ENCODE results near the gene DIPK1A.
"Not testable (repeated sequence)": the region's sequence is repeated elsewhere in the genome, so short reads cannot be mapped to it uniquely, and the experiment has no call there.

DIPK1A gene

GRCh38 chr1:92974112-92974511 is 12.8 kb upstream of the DIPK1A start:
- H3K27me3 ChIP-seq (ENCODE audit: control insufficient read depth in 1 of 2, insufficient read depth in 2 of 2, low read length in 2 of 2); H3K9ac ChIP-seq (ENCODE audit: low read length); H3K36me3 ChIP-seq (ENCODE audit: insufficient read depth, low read length); H3K4me1 ChIP-seq (ENCODE audit: insufficient read depth, low read length); H3K27ac ChIP-seq (ENCODE audit: low read depth, low read length); H3K9me3 ChIP-seq (ENCODE audit: low read length); H3K4me3 ChIP-seq (ENCODE audit: low read depth in 1 of 2, low read length in 2 of 2): not testable (repeated sequence)

GRCh38 chr1:92973203-92973897 is 12.1 kb upstream of the DIPK1A start:
- Histone ChIP-seq H3K27ac (ENCODE audit: low read depth, low read length) (no peak overlapping the region), H3K4me1 (ENCODE audit: insufficient read depth, low read length) (peaks cover 3% of the 10 kb centered on the region)

DNA sequence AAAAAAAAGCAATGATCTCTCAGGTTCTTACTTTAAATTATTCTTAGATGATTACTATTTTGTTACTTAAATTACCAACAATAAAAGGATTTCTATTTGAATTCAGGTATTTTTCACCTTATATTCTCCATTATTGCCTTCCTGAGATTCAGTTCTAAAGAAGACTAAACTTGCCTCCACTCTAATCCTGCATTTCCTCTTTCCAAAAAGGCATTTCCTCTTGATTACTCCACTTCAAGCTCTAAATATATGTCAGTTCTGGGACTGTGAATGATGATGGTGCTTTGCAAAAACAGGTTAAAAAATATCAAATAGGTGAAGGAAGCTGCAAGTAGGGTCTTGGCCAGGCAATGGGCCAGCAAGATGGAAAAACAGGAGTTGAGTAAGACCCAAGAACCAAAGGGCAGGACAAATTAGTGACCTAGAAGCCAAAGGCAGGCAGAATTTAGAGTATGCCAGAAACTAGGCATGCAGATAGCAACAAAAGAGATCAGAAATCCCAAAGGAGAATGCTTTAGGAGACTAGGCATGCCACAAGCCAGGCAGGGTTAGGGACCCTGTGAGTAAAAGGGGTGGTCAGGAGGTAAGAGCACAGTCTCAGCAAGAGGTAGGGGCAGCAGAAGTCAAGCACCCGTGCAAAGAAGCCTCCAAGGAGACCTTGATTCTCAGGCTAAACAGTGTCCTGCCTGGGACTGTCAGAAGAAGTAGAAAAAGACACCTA is 11.3 kb upstream of the DIPK1A start:
- Histone ChIP-seq H3K4me1 (ENCODE audit: insufficient read depth, low read length) (peaks cover 3% of the 10 kb centered on the region), H3K9ac (ENCODE audit: low read length) (no peak overlapping the region), H3K9me3 (ENCODE audit: low read length) (no peaks in the 10 kb centered on the region), H3K36me3 (ENCODE audit: insufficient read depth, low read length) (no peaks in the 10 kb centered on the region), H3K4me3 (ENCODE audit: low read depth in 1 of 2, low read length in 2 of 2) (no peak overlapping the region), H3K27me3 (ENCODE audit: control insufficient read depth in 1 of 2, insufficient read depth in 2 of 2, low read length in 2 of 2) (no peaks in the 10 kb centered on the region), H3K27ac (ENCODE audit: low read depth, low read length) (no peak overlapping the region)

More at GRCh38 chr1:92973203-92973897, 12.1 kb upstream of the DIPK1A start:
- no peaks in the 10 kb centered on the region for H3K36me3 ChIP-seq (ENCODE audit: insufficient read depth, low read length)
- H3K9me3 ChIP-seq (ENCODE audit: low read length) = no peaks in the 10 kb centered on the region
- no peak overlapping the region for H3K4me3 ChIP-seq (ENCODE audit: low read depth in 1 of 2, low read length in 2 of 2)
- no peaks in the 10 kb centered on the region for H3K27me3 ChIP-seq (ENCODE audit: control insufficient read depth in 1 of 2, insufficient read depth in 2 of 2, low read length in 2 of 2)
- no peak overlapping the region for H3K9ac ChIP-seq (ENCODE audit: low read length)

GRCh38 chr1:92971932-92972331 is 10.7 kb upstream of the DIPK1A start:
- not testable (repeated sequence) for H3K9me3 ChIP-seq (ENCODE audit: low read length); H3K36me3 ChIP-seq (ENCODE audit: insufficient read depth, low read length); H3K27ac ChIP-seq (ENCODE audit: low read depth, low read length); H3K9ac ChIP-seq (ENCODE audit: low read length); H3K27me3 ChIP-seq (ENCODE audit: control insufficient read depth in 1 of 2, insufficient read depth in 2 of 2, low read length in 2 of 2); H3K4me3 ChIP-seq (ENCODE audit: low read depth in 1 of 2, low read length in 2 of 2); H3K4me1 ChIP-seq (ENCODE audit: insufficient read depth, low read length)

GRCh38 chr1:92970990-92971689 is 9.9 kb upstream of the DIPK1A start:
- Histone ChIP-seq H3K9ac (ENCODE audit: low read length) (no peak overlapping the region), H3K4me1 (ENCODE audit: insufficient read depth, low read length) (peaks cover 3% of the 10 kb centered on the region), H3K4me3 (ENCODE audit: low read depth in 1 of 2, low read length in 2 of 2) (no peak overlapping the region), H3K27me3 (ENCODE audit: control insufficient read depth in 1 of 2, insufficient read depth in 2 of 2, low read length in 2 of 2) (no peaks in the 10 kb centered on the region), H3K9me3 (ENCODE audit: low read length) (no peaks in the 10 kb centered on the region), H3K36me3 (ENCODE audit: insufficient read depth, low read length) (no peaks in the 10 kb centered on the region), H3K27ac (ENCODE audit: low read depth, low read length) (no peak overlapping the region)

GRCh38 chr1:92969517-92969916 is 8.3 kb upstream of the DIPK1A start:
- Histone ChIP-seq H3K27ac (ENCODE audit: low read depth, low read length) (no peak overlapping the region), H3K9ac (ENCODE audit: low read length) (no peak overlapping the region), H3K36me3 (ENCODE audit: insufficient read depth, low read length) (no peaks in the 10 kb centered on the region), H3K4me3 (ENCODE audit: low read depth in 1 of 2, low read length in 2 of 2) (no peak overlapping the region), H3K27me3 (ENCODE audit: control insufficient read depth in 1 of 2, insufficient read depth in 2 of 2, low read length in 2 of 2) (no peaks in the 10 kb centered on the region), H3K9me3 (ENCODE audit: low read length) (no peaks in the 10 kb centered on the region), H3K4me1 (ENCODE audit: insufficient read depth, low read length) (peaks cover 3% of the 10 kb centered on the region)

DNA sequence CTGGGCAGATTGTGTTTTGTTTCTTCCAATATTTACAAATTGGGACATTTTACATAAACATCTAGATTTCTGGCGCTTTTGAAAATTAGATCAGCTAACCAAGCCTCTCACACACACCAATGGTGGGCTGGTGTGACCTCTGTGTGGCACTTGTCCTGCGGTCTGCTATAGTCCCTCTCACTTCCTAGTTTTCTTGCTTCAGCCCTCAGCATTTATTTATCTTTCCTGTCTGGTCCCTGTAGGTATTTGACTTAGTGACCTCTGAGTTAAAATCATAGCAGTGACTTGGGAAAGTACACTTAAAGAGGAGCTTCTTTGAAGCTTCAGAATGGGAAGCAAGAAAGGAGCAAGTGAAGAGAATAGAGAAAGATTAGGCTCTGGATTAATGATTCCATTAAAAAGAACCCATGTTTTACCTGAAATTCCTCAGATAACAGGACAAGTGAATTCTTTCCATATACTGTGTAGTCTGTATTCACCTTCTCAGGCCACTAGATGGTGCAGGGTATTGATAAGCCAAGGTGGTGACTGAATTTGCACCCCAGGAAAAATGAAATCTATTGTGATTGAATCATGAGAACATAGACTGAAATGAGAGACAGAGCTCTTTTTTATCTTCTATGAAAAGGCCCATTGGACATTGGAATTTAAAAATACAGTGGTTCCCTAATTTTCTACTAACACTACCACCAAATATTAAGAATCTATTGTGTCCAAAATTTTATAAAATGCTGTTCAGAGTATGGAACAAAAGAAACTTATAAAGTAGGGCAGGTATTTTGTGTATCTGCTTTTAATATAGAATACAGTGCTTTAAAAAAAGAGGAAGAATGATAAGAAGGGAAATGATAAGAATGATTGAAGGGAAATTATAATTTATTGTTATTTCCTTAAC is 7.1 kb upstream of the DIPK1A start:
- Histone ChIP-seq H3K9me3 (ENCODE audit: low read length) (no peaks in the 10 kb centered on the region), H3K4me1 (ENCODE audit: insufficient read depth, low read length) (peaks cover 3% of the 10 kb centered on the region), H3K27me3 (ENCODE audit: control insufficient read depth in 1 of 2, insufficient read depth in 2 of 2, low read length in 2 of 2) (no peaks in the 10 kb centered on the region), H3K9ac (ENCODE audit: low read length) (no peak overlapping the region), H3K27ac (ENCODE audit: low read depth, low read length) (no peak overlapping the region), H3K36me3 (ENCODE audit: insufficient read depth, low read length) (no peaks in the 10 kb centered on the region), H3K4me3 (ENCODE audit: low read depth in 1 of 2, low read length in 2 of 2) (no peak overlapping the region)

DNA sequence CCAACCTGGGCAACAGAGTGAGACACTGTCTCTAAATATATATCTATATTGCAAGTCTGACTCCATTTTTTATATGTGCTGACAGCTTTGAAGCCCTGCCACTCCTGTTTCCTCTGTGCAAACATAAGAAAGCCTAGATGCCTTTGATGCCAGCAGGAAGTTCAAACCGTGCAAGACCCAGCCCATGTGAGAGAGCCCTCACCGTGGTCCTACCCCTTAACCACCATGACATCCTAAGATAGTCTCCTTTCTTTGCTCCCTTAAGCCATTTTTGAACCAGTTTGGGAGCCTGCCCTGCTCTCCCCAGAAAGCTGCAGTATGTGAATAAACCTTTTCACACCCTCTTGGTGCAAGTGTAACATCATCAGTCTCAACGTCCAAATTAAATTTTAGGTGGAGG is 3.7 kb upstream of the DIPK1A start:
- Histone ChIP-seq H3K9ac (ENCODE audit: low read length) (no peak overlapping the region), H3K9me3 (ENCODE audit: low read length) (no peaks in the 10 kb centered on the region), H3K4me3 (ENCODE audit: low read depth in 1 of 2, low read length in 2 of 2) (no peak overlapping the region), H3K4me1 (ENCODE audit: insufficient read depth, low read length) (peaks cover 6% of the 10 kb centered on the region), H3K36me3 (ENCODE audit: insufficient read depth, low read length) (no peaks in the 10 kb centered on the region), H3K27ac (ENCODE audit: low read depth, low read length) (no peak overlapping the region), H3K27me3 (ENCODE audit: control insufficient read depth in 1 of 2, insufficient read depth in 2 of 2, low read length in 2 of 2) (no peaks in the 10 kb centered on the region)

DNA sequence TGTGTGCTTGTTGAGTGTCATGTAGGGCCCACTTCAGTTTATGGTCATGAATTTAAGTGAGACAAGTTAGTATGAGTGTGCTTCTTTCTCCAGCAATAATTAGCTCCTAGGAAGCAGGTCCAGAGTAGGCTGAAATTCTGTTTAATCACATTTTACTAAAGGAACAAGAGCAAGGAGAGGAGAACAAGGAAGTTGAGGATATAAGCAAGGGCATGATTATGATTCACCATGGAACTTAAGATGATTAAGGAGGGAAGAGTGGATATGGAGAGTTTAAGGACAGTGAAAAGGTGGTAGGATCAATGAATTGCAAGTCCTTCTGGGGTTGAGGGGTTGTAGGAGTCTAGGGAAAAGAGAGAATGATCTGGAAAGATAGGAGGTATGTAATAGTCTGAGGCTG is 3.1 kb upstream of the DIPK1A start:
- H3K27me3 ChIP-seq (ENCODE audit: control insufficient read depth in 1 of 2, insufficient read depth in 2 of 2, low read length in 2 of 2) = no peaks in the 10 kb centered on the region
- H3K4me3 ChIP-seq (ENCODE audit: low read depth in 1 of 2, low read length in 2 of 2) = no peak overlapping the region
- H3K9me3 ChIP-seq (ENCODE audit: low read length) = no peaks in the 10 kb centered on the region
- H3K27ac ChIP-seq (ENCODE audit: low read depth, low read length) = no peak overlapping the region
- peaks cover 6% of the 10 kb centered on the region for H3K4me1 ChIP-seq (ENCODE audit: insufficient read depth, low read length)
- no peak overlapping the region for H3K9ac ChIP-seq (ENCODE audit: low read length)
- H3K36me3 ChIP-seq (ENCODE audit: insufficient read depth, low read length) = no peaks in the 10 kb centered on the region

DNA sequence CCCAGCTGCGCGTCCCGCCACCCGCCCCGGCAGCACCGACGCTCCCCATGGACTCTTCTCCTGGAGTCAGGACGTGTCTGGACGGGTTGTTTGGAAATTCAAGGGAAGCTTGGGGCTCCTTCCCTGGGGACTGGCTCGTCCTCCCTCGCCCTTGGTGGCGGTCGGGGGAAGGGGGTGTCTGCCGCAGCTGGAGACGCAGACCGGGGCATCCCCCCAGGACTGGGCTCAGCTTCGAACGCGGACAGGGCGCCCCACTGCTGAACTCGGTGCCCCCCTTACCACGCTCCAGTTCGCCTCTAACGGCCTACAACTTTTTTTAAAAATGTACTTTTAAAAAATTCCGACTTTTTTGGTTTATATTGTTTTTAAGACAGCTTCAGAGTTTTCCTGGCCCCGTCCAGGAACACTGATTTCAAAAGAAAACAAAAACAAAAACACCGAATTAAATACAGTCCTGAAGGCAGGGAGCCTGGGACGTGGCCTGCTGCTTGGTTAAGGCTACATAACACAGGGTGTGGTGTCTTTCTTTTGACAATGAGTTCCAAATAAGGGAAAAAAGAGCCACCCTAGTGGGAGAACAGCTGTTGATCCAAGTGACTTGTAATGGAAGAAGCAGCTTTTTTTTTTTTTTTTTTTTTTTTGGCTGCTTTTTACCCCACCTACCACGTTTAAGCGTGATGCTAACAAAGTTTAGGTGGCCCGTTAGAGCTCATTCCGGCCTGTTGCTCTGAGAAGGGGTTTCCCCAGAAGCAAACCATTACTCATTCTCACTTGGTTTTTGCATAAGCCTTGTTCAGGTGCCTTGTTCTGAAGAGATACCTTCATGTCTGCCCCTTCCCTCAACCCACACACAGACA is 862 bp upstream of the DIPK1A start:
- peak overlapping the region; percentile 85 for H3K27ac ChIP-seq (ENCODE audit: low read depth, low read length)
- H3K27me3 ChIP-seq (ENCODE audit: control insufficient read depth in 1 of 2, insufficient read depth in 2 of 2, low read length in 2 of 2) = no peaks in the 10 kb centered on the region
- no peaks in the 10 kb centered on the region for H3K36me3 ChIP-seq (ENCODE audit: insufficient read depth, low read length)
- peaks cover 24% of the 10 kb centered on the region for H3K4me1 ChIP-seq (ENCODE audit: insufficient read depth, low read length)
- no peaks in the 10 kb centered on the region for H3K9me3 ChIP-seq (ENCODE audit: low read length)
- peak overlapping the region; percentile 68 for H3K9ac ChIP-seq (ENCODE audit: low read length)
- H3K4me3 ChIP-seq (ENCODE audit: low read depth in 1 of 2, low read length in 2 of 2) = peak overlapping the region; percentile 52 to 75

All from muscle layer of colon (tissue), 2 donors.